GM18505 (cell line): Measurements from ENCODE around the gene HCST.
"Not testable (repeated sequence)": the region's sequence is repeated elsewhere in the genome, so short reads cannot be mapped to it uniquely, and the experiment has no call there.

Experiments
- ATAC-seq: cut with Tn5 transposase; IDR thresholded peaks from one replicate; pipeline ENCODE4 v1.9.1; 2021; ENCODE audit not compliant: unreplicated experiment
- POLR2A ChIP-seq: IDR thresholded peaks from 4 replicates; pipeline ENCODE4 v1.6.1; 2011; ENCODE audit warnings: borderline replicate concordance; ENCODE audit not compliant: insufficient read depth, insufficient read length; ENCODE audit errors: extremely low read depth

Gene HCST

DNA sequence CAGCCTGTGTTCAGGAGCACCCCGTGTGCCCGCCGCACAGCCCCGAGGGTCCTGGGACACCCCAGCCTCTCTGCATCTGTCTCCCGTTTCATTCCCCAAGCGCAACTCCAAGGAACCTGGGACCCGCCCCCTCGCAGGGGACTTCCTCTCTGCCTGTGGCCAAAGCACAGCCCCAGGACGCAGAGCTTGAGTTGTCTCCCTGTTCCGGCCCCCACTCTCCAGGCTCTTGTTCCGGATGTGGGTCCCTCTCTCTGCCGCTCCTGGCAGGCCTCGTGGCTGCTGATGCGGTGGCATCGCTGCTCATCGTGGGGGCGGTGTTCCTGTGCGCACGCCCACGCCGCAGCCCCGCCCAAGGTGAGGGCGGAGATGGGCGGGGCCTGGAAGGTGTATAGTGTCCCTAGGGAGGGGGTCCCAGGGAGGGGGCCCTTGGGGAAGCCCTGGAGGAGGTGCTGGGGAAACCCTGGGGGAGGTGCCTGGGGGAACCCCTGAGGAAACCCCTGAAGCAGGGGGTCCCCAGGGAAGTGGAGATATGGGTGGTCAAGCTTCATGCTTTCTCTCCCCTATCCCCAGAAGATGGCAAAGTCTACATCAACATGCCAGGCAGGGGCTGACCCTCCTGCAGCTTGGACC is 1.3 kb downstream of the HCST start:
- ATAC-seq = peak; percentile 52

DNA sequence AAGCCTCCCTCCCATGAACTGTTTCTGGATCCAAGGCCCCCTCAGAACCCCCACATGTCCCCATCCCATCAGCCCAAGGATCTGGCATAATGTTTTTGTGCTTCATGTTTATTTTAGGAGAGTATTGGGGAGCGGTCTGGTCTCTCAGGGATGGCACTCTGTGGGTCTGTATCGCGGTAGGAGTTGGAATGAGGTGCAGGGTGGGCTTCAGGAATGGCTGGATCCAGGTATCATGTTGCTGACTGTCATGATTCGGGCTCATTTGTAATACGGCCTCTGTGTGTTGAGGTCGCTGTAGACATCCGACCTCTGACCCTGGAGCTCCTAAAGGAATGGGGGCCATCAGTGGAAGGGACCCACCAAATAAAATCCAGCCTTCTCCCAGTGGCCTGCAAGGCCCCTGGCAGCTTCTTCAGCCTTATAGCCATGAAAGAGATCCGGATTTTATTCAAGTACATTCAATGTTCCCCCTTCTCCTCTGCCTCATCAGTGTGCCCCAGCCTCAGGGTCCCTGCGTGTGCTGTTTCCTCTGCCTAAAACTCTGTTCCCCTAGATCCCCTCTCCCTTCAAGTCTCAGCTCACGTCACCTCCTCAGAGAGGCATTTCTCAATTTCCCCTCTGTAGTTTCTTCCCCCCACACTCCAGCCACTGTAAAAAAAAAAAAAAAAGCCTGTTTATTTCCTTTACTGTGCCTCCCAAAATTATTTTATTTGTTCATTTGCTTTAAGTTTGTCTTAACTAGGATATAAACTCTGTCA is 2.2 kb downstream of the HCST start:
- ATAC-seq = no peak

More for the DNA sequence above, 1.3 kb downstream of the HCST start:
- peak; percentile 76 for TF ChIP-seq POLR2A

GRCh38 chr19:35905178-35905727 is 2.9 kb downstream of the HCST start:
- no peak for TF ChIP-seq POLR2A
- no peak for ATAC-seq

More for the DNA sequence above, 2.2 kb downstream of the HCST start:
- TF ChIP-seq POLR2A = no peak

DNA sequence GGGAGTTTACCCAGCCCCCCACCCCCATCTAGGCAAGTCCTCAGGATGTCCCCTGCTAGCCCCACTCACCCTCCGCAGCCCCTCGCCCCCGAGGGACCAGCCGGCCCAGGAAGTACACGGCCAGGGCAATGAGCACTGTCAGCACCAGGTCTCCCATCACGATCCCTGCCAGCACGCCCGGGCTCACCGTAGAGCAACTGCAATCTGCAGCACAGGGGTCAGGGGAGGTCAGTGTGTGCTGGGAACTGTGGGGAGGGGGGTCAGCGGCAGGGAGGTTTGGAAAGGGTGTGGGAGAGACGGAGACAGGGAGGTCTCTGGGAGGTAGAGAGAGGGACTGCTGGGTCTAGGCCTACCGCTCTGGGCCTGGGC is 5.0 kb downstream of the HCST start:
- no peak for ATAC-seq
- no peak for TF ChIP-seq POLR2A

GRCh38 chr19:35908010-35908441 is 5.7 kb downstream of the HCST start, which contains the start of gene TYROBP:
Gene TYROBP, minus strand, starts transcription at chr19:35908295. Its CDS starts 67 bp downstream, at chr19:35908228.
- ATAC-seq = no peak
- TF ChIP-seq POLR2A = no peak

- no peak for ATAC-seq
- peak; percentile 33 for TF ChIP-seq POLR2A
Observed at GRCh38 chr19:35908973-35909683, 6.8 kb downstream of the HCST start.

- TF ChIP-seq POLR2A = no peak
- ATAC-seq = no peak
Observed at GRCh38 chr19:35909684-35910035, 7.3 kb downstream of the HCST start.

DNA sequence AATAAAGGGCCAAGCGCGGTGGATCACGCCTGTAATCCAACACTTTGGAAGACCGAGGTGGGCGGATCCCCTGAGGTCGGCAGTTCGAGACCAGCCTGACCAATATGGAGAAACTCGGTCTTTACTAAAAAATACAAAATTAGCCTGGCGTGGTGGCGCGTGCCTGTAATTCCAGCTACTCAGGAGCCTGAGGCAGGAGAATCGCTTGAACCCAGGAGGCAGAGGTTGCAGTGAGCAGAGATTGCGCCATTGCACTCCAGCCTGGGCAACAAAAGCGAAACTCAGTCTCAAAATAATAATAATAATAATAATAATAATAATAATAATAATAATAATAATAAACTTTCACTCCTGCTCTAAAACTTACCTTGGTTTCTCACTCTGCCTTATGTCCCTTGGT is 8.0 kb downstream of the HCST start:
- not testable (repeated sequence) for ATAC-seq

DNA sequence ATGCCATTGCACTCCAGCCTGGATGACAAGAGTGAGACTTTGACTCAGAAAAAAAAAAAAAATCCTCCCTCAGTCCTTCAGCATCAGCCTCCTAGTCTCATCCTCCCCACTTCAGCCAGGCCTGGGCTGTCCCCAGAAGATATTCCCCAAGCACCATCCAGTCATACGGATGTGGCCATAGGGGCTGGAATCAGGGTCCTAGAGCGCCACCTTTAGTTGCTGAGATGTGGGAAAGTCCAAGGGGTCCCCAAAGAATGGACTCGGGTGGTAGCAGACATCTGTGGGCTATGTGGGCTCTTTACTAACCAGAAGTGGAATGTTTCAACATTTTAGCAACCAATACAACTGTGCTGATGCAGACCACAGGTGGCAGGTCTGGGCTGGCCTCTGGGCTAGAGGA is 8.8 kb downstream of the HCST start:
- no peak for ATAC-seq
- TF ChIP-seq POLR2A = no peak

DNA sequence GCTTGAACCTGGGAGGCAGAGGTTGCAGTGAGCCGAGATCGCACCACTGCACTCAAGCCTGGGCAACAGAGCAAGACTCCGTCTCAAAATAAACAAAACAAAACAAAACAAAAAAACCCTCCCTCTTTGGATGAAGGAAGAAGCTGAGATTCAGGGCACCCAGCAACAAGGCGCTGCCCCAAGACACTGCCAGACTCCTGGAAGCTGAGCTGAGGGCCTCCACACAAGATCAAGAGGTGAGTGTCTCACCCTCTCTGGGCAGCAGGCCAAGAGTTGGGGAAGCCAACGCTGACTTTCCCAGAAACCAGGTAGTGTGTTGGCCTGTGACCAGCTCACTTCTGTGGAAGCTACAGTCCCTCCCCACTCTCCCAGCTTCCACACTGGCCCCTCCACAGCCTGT is 9.5 kb downstream of the HCST start:
- no peak for ATAC-seq
- no peak for TF ChIP-seq POLR2A

GRCh38 chr19:35913589-35913988 is 11.3 kb downstream of the HCST start:
- no peak for ATAC-seq
- TF ChIP-seq POLR2A = no peak

- no peak for ATAC-seq
- peak; percentile 39 for TF ChIP-seq POLR2A
Observed at GRCh38 chr19:35915443-35915842, 13.1 kb downstream of the HCST start.

DNA sequence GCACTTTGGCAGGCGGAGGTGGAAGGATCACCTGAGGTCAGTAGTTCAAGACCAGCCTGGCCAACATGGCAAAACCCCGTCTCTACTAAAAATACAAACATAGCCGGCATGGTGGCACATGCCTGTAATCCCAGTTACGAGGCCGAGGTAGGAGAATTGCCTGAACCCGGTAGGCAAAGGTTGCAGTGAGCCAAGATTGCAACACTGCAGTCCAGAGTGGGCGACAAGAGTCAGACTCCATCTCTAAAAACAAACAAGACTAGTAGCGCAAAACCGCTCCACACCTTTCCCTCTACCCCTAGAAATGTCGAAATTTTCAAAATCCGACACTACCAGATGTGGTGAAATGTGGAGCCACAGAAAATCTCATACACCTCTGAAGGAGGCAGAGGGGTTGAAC is 17.0 kb downstream of the HCST start:
- no peak for ATAC-seq
- TF ChIP-seq POLR2A = no peak

DNA sequence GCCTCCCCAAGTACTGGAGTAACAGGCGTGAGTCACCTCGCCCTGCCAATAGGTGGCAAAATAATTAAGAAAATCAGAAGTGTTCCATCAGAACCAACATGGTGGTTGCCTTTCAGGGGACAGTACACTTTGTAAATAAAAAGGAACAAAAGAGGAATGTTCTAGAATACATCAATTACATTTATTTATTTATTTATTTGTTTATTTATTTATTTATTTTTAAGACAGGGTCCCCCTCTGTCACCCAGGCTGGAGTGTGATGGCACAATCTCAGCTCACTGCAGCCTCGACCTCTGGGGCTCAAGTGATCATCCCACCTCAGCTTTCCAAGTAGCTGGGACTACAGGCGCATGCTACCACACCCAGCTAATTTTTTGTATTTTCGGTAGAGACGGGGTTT is 18.7 kb downstream of the HCST start:
- no peak for TF ChIP-seq POLR2A
- no peak for ATAC-seq

GRCh38 chr19:35925501-35925900 is 23.2 kb downstream of the HCST start:
- no peak for ATAC-seq

More at GRCh38 chr19:35925501-35925900, 23.2 kb downstream of the HCST start:
- TF ChIP-seq POLR2A = no peak
